Measurements from ENCODE around the gene ALOX15B. TPM values are rescaled to one million over a fixed set of nuclear protein-coding genes. Genes with fewer than 3 reads are reported as not detected.

Gene ALOX15B
- polyA plus RNA-seq, 1 of the 3 experiments (the other 2 are of a cell fraction) = not detected

- Histone ChIP-seq H4K20me1 (ENCODE audit: insufficient read depth) (no peaks in the 10 kb centered on the region), H3K4me3 (ENCODE audit: low read depth in 2 of 2, low read length in 1 of 2) (no peak overlapping the region), H3K27ac (ENCODE audit: low read depth in 2 of 2, low read length in 1 of 2) (no peak overlapping the region), H3F3A (replicated peaks; ENCODE audit: insufficient read depth) (peaks cover 7% of the 10 kb centered on the region), H3K9me3 (no peaks in the 10 kb centered on the region), H3K9ac (no peak overlapping the region), H3K9me2 (no peaks in the 10 kb centered on the region), H3K4me1 (ENCODE audit: control insufficient read depth in 1 of 2, insufficient read depth in 2 of 2, low read depth in 1 of 2, low read length in 1 of 2) (peaks cover 0 to 6% of the 10 kb centered on the region in 2 experiments; a peak in 2 of 4 replicates), H3K36me3 (replicated peaks in 1 of 2; ENCODE audit: control insufficient read depth in 1 of 2, insufficient read depth in 2 of 2, low read length in 1 of 2) (no peaks in the 10 kb centered on the region), H2AFZ (ENCODE audit: low read depth) (no peak overlapping the region), H3K4me2 (no peak overlapping the region), H3K27me3 (ENCODE audit: insufficient read depth) (no peaks in the 10 kb centered on the region), H3K79me2 (ENCODE audit: insufficient read depth) (no peaks in the 10 kb centered on the region)
- TF ChIP-seq TCF12 (IDR thresholded peaks at IDR 0.05) (peak; percentile 23; the same call in 1 of the 2 replicates), TEAD4 (IDR thresholded peaks at IDR 0.05; ENCODE audit: borderline replicate concordance, insufficient read depth) (0 out of 2 replicates have a peak, but pooled peaks have one; percentile 21), FOXM1 (IDR thresholded peaks at IDR 0.05; ENCODE audit: low read depth) (no peak)
- TF ChIP-seq, protein P1, sequence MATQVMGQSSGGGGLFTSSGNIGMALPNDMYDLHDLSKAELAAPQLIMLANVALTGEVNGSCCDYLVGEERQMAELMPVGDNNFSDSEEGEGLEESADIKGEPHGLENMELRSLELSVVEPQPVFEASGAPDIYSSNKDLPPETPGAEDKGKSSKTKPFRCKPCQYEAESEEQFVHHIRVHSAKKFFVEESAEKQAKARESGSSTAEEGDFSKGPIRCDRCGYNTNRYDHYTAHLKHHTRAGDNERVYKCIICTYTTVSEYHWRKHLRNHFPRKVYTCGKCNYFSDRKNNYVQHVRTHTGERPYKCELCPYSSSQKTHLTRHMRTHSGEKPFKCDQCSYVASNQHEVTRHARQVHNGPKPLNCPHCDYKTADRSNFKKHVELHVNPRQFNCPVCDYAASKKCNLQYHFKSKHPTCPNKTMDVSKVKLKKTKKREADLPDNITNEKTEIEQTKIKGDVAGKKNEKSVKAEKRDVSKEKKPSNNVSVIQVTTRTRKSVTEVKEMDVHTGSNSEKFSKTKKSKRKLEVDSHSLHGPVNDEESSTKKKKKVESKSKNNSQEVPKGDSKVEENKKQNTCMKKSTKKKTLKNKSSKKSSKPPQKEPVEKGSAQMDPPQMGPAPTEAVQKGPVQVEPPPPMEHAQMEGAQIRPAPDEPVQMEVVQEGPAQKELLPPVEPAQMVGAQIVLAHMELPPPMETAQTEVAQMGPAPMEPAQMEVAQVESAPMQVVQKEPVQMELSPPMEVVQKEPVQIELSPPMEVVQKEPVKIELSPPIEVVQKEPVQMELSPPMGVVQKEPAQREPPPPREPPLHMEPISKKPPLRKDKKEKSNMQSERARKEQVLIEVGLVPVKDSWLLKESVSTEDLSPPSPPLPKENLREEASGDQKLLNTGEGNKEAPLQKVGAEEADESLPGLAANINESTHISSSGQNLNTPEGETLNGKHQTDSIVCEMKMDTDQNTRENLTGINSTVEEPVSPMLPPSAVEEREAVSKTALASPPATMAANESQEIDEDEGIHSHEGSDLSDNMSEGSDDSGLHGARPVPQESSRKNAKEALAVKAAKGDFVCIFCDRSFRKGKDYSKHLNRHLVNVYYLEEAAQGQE (IDR thresholded peaks at IDR 0.05; ENCODE audit: low read depth, low read length) = no peak
- ChIA-PET CTCF (interaction anchor here (1.0 to 8.6 kb wide), 7 partner anchors 24 to 249 kb away, joined by 3 to 117 read pairs (median 6); no protein-coding TSS in a partner anchor), POLR2A (no interaction called here)
- DNase-seq = no peak
- WGBS (ENCODE audit: low lambda C conversion rate) = 81% methylated on average over 2 of the region's 2 CpGs
Measured at GRCh38 chr17:7992516-7992915, 46.3 kb upstream of the ALOX15B start.

DNA sequence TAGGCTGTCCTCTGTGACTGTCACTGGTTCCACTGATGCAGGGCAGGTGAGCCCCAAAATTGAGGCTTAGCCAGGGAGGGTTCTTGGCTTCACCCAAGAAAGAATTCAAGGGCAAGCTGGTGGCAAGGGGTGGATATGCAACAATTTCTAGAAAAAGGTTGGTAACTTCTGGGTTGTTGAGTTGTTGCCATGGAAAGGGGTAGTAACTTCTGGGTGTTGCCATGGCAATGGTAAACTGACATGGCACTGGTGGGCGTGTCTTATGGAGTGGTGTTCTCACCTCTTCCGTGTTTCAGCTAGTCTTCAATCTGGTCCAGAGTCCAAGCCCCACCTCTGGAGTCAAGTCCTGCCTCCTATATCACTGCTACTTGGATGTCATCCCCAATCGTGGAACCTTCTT, 45.9 kb upstream of the ALOX15B start:
- Histone ChIP-seq H3K4me2 (no peak overlapping the region), H3K79me2 (ENCODE audit: insufficient read depth) (no peaks in the 10 kb centered on the region), H3K36me3 (replicated peaks in 1 of 2; ENCODE audit: control insufficient read depth in 1 of 2, insufficient read depth in 2 of 2, low read length in 1 of 2) (no peaks in the 10 kb centered on the region), H3K9me3 (no peaks in the 10 kb centered on the region), H2AFZ (ENCODE audit: low read depth) (no peak overlapping the region), H3K9ac (no peak overlapping the region), H3K4me3 (ENCODE audit: low read depth in 2 of 2, low read length in 1 of 2) (no peak overlapping the region), H3F3A (replicated peaks; ENCODE audit: insufficient read depth) (peaks cover 7% of the 10 kb centered on the region), H3K27ac (ENCODE audit: low read depth in 2 of 2, low read length in 1 of 2) (no peak overlapping the region), H3K4me1 (ENCODE audit: control insufficient read depth in 1 of 2, insufficient read depth in 2 of 2, low read depth in 1 of 2, low read length in 1 of 2) (peaks cover 0 to 6% of the 10 kb centered on the region in 2 experiments; a peak in 2 of 4 replicates), H4K20me1 (ENCODE audit: insufficient read depth) (no peaks in the 10 kb centered on the region), H3K9me2 (no peaks in the 10 kb centered on the region), H3K27me3 (ENCODE audit: insufficient read depth) (no peaks in the 10 kb centered on the region)
- no peak for DNase-seq
- CTCF ChIA-PET = interaction anchor here (1.0 to 8.6 kb wide), 8 partner anchors 21 to 249 kb away, joined by 3 to 117 read pairs (median 6); no protein-coding TSS in a partner anchor
- 62% methylated on average over 3 of the region's 3 CpGs for WGBS (ENCODE audit: low lambda C conversion rate)
- POLR2A ChIA-PET = no interaction called here
- TF ChIP-seq RFX5 (IDR thresholded peaks at IDR 0.05; ENCODE audit: low read length) (no peak), TCF12 (IDR thresholded peaks at IDR 0.05) (no peak), GATA2 (CRISPR knock-in tag; IDR thresholded peaks at IDR 0.05) (no peak), FOXJ3 (CRISPR knock-in tag; IDR thresholded peaks at IDR 0.05) (no peak), ELF1 (IDR thresholded peaks at IDR 0.05) (no peak), CHD2 (IDR thresholded peaks at IDR 0.05; ENCODE audit: low read length, partially characterized antibody) (no peak), MEF2A (IDR thresholded peaks at IDR 0.05; ENCODE audit: borderline replicate concordance, low read depth) (no peak), RCOR1 (IDR thresholded peaks at IDR 0.05; ENCODE audit: low read length) (no peak), NRF1 (IDR thresholded peaks at IDR 0.05; ENCODE audit: low read depth, low read length) (no peak), NFIC (IDR thresholded peaks at IDR 0.05; ENCODE audit: borderline replicate concordance) (no peak), TEAD4 (IDR thresholded peaks at IDR 0.05; ENCODE audit: borderline replicate concordance, insufficient read depth) (no peak)
- TF ChIP-seq, protein P2, sequence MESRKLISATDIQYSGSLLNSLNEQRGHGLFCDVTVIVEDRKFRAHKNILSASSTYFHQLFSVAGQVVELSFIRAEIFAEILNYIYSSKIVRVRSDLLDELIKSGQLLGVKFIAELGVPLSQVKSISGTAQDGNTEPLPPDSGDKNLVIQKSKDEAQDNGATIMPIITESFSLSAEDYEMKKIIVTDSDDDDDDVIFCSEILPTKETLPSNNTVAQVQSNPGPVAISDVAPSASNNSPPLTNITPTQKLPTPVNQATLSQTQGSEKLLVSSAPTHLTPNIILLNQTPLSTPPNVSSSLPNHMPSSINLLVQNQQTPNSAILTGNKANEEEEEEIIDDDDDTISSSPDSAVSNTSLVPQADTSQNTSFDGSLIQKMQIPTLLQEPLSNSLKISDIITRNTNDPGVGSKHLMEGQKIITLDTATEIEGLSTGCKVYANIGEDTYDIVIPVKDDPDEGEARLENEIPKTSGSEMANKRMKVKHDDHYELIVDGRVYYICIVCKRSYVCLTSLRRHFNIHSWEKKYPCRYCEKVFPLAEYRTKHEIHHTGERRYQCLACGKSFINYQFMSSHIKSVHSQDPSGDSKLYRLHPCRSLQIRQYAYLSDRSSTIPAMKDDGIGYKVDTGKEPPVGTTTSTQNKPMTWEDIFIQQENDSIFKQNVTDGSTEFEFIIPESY (IDR thresholded peaks at IDR 0.05; ENCODE audit: borderline replicate concordance, low read depth) = no peak
- TF ChIP-seq, protein P3, sequence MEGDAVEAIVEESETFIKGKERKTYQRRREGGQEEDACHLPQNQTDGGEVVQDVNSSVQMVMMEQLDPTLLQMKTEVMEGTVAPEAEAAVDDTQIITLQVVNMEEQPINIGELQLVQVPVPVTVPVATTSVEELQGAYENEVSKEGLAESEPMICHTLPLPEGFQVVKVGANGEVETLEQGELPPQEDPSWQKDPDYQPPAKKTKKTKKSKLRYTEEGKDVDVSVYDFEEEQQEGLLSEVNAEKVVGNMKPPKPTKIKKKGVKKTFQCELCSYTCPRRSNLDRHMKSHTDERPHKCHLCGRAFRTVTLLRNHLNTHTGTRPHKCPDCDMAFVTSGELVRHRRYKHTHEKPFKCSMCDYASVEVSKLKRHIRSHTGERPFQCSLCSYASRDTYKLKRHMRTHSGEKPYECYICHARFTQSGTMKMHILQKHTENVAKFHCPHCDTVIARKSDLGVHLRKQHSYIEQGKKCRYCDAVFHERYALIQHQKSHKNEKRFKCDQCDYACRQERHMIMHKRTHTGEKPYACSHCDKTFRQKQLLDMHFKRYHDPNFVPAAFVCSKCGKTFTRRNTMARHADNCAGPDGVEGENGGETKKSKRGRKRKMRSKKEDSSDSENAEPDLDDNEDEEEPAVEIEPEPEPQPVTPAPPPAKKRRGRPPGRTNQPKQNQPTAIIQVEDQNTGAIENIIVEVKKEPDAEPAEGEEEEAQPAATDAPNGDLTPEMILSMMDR (IDR thresholded peaks at IDR 0.05) = no peak
- TF ChIP-seq, protein P1 (IDR thresholded peaks at IDR 0.05; ENCODE audit: low read depth, low read length) = no peak
